Gastroesophageal sphincter (tissue), 3 donors: ENCODE results near the gene FAHD1.

Experiments
- EP300 ChIP-seq: sonication (generic); formaldehyde crosslinking; IDR thresholded peaks from one replicate; pipeline ENCODE4 v1.6.1; 2017; ENCODE audit warnings: antibody characterized with exemption, mild to moderate bottlenecking
- TF ChIP-seq, protein P1 (sequence below), 4 experiments: fragments of 200-600 bp in 2 of 4; fragments of 450-650 bp in 2 of 4; sonication (generic) in 1 of 4; IDR thresholded peaks; one replicate each; pipeline ENCODE4 v1.5.1; 2017 to 2019; ENCODE audit warnings: antibody characterized with exemption in 4 of 4, mild to moderate bottlenecking in 2 of 4, moderate library complexity in 2 of 4

DNA sequence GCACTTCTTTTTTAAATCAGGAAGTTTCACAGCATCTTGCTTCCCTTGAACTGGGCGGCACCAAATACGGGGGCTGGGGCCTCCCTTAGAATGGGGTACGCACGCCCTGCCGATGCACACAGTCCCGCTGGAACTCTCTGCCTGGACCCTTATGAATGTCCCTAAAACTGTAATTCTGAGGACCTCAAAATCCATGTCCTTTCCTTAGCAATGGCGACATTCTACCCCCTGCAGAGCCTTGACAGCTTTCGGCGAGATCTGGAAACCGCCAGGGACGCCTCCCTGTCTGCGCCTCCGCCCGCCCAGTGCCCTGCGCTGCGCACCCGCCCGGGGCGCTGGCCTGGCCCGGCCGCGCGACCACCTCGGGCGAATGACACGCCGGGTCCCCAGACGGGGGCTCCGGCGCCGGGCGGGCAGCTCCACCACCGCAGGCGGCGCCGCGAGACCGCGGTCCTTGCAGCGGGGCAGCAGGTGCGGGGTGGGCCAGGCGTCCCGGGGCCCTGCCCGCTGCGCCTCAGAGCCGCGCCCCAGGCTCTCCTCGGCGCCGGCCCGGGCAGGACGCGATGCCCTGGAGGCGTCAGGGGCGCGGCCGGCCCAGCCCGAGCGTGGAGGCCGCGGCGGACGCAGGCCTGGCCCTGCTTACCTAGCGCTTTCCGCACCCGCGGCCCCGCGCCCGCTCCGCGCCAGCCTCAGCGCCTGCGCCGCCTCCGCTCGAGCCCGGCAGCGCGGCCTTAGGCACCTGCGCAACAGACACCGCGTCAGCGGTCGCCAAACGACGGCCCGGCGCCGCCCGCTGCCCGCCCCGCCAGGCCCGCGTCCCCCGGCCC, 929 bp upstream of the FAHD1 start:
- TF ChIP-seq, protein P1, sequence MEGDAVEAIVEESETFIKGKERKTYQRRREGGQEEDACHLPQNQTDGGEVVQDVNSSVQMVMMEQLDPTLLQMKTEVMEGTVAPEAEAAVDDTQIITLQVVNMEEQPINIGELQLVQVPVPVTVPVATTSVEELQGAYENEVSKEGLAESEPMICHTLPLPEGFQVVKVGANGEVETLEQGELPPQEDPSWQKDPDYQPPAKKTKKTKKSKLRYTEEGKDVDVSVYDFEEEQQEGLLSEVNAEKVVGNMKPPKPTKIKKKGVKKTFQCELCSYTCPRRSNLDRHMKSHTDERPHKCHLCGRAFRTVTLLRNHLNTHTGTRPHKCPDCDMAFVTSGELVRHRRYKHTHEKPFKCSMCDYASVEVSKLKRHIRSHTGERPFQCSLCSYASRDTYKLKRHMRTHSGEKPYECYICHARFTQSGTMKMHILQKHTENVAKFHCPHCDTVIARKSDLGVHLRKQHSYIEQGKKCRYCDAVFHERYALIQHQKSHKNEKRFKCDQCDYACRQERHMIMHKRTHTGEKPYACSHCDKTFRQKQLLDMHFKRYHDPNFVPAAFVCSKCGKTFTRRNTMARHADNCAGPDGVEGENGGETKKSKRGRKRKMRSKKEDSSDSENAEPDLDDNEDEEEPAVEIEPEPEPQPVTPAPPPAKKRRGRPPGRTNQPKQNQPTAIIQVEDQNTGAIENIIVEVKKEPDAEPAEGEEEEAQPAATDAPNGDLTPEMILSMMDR (IDR thresholded peaks at IDR 0.05): peak in 2 of 4 experiments; percentile 28 to 36
- no peak for TF ChIP-seq EP300
